GM19023 (cell line): ENCODE measurements around the gene PLXNC1.
A peak's percentile ranks its signal among the peaks of the same experiment; 100 is the strongest.

Experiments
- ATAC-seq: cut with Tn5 transposase; IDR thresholded peaks from one replicate; pipeline ENCODE4 v1.9.1; 2021; ENCODE audit warnings: mild to moderate bottlenecking, moderate library complexity; ENCODE audit not compliant: unreplicated experiment

Gene PLXNC1

GRCh38 chr12:94147991-94148738 is at the start of gene PLXNC1:
Gene PLXNC1, plus strand, starts transcription at chr12:94148577. Its CDS starts 395 bp downstream, at chr12:94148972.
- ATAC-seq, result peak; percentile 36

- no peak for ATAC-seq
Measured at GRCh38 chr12:94099191-94099590, 49.2 kb upstream of the PLXNC1 start.

GRCh38 chr12:94099632-94100031 is 48.7 kb upstream of the PLXNC1 start:
- no peak for ATAC-seq

- ATAC-seq, result no peak
Measured at GRCh38 chr12:94100211-94100627, 48.2 kb upstream of the PLXNC1 start.

GRCh38 chr12:94100990-94101737 is 47.2 kb upstream of the PLXNC1 start:
- ATAC-seq, result peak; percentile 68

DNA sequence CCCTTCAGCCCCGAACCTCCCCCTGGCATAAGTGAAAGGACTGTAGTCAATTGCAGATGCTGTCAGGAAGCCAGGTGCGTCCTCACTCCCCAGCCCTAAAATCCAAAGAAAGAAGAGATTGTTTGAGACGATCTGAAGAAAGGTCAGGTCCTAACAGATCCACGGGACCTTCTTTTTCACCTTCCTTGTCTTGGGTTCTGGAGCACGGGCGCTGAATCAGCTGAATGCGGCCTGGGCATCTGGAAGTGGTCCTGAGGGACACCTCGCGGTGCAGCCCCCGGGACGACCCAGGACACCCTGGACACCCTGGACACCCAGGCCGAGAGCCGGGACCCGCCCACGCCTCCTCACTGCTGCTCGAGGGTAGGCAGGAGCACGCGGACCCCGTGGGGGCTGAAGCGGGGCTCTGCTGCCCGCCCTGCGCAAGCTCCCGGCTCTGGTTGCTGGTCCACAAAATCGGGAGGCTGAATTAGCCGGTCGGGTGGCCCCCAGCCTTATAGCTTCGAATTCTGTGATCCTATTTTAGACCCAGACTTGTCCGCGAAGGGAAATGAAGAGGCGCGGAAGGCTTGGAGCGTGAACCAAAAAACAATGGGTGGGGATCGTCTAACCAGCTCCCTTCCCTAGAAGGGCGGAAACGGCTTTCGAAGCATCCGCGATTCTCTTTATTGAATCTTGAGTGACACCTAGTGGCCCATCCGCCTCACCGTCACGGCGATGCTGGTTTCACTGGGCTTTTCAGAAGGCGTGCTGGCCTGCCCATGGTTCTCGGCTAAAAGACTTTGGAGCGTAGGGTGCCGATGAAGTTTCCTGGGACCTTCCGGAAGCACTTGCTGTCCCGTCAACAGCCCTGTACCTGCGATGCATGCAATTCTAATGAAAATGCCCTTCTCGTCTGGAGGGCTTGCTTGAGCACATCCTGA is 46.4 kb upstream of the PLXNC1 start:
- peak; percentile 80 for ATAC-seq

DNA sequence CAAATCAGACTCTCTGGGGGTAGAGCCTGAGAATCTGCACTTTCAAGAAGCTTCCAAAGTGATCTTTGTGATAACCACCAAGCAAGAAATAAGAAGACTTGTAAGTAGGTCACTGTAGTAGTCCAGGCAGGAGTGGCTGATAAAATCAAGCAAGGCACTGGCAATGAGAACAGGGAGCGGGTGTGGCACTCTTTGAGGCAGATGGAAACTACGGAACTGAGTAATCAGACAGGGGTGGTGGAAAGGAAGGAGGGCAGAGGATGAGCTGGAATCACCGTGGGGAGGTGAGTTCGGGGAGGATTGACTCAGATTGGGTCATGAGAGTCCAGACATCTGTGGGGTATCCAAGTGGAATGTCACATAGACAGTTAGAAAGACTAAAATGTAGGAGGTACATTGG is 44.4 kb upstream of the PLXNC1 start:
- no peak for ATAC-seq

GRCh38 chr12:94107910-94108309 is 40.5 kb upstream of the PLXNC1 start:
- no peak for ATAC-seq

- ATAC-seq, result no peak
Measured at GRCh38 chr12:94109160-94109559, 39.2 kb upstream of the PLXNC1 start.

DNA sequence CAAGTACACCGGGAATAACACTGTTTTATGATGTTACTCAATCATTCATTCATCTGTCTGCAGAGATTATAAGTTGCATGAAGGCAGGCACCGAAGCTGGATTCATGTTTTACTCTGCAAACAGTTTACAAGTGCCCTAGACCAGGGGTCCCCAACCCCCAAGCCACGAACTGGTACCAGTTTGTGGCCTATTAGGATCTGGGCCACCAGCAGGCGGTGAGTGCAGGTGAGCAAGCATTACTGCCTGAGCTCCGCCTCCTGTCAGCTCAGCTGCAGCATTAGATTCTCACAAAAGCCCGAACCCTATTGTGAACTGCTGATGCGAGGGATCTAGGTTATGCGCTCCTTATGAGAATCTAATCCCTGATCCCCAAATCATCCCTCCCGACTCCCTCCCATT is 38.1 kb upstream of the PLXNC1 start:
- no peak for ATAC-seq

GRCh38 chr12:94111302-94111701 is 37.1 kb upstream of the PLXNC1 start:
- ATAC-seq, result no peak

GRCh38 chr12:94112121-94112520 is 36.3 kb upstream of the PLXNC1 start:
- ATAC-seq, result no peak

DNA sequence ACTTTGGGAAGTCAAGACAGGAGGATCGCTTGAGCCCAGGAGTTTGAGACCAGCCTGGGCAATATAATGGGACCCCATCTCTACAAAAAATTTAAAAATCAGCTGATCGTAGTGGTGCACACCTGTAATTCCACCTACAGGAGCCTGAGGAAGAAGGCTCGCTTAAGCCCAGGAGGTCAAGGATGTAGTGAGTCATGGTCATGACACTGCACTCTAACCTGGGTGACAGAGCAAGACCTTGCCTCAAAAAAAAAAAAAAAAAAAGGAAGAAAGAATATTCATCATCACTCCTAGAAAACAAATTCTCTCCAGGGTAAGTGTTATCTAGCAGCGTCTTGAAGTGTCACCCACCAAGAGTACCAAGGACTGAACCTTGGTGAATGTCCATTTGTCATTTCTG is 34.2 kb upstream of the PLXNC1 start:
- ATAC-seq, result no peak

DNA sequence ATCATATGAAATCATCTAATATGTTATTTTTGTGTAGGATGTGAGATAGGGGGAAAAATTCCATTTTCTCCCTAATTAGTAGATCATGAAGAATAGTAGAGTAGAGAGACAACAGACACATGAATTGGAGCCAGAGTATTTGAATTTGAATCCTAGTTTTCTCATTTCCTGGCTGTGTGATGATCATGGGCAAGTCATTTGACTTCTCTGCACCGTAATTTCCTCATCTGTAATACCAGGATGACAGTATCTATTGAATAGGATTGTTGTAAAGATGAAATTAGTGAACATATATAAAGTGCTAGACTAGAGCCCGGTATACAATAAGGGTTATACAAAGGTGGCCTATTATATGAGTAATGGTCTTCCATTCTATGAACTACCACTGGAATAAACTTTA is 32.2 kb upstream of the PLXNC1 start:
- no peak for ATAC-seq

- no peak for ATAC-seq
Measured at GRCh38 chr12:94121886-94122285, 26.5 kb upstream of the PLXNC1 start.

GRCh38 chr12:94122591-94122990 is 25.8 kb upstream of the PLXNC1 start:
- ATAC-seq, result no peak

DNA sequence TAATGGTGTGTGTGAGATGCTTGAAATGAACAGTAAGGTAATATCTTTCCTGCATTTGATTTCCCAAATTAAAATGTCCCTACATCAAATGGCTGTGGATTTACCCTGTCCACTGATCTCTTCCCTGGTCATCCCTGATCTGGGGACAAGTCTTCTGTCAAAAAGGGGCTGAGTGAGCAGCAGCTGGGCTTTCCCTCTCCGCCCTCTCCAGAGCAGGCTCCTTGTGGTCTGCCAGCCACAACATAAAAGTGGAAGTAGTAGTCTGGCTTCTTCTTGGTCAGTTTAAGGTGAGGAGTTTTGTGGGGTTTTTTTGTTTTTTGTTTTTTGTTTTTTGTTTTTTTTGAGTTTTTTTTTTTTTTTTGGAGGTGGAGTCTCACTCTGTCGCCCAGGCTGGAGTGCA is 25.2 kb upstream of the PLXNC1 start:
- no peak for ATAC-seq

DNA sequence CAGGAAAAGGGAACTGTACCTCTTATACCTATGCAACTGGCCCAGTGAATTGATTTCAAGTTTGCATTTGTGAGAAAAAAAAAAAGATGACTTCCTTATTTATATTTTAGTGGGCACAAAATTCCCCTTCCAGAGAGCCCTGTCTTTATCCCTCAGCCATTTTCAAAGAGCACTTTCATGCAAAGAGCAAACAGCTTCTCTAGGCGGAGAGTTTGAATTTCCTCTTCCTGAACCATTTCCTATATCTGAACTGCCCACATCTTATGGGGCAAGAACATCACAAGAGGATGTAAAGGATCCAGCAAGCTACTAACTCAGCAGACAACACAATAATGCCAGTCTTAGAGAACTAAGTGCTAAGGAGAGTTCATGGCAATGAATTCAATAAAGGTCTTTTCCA is 22.3 kb upstream of the PLXNC1 start:
- no peak for ATAC-seq

DNA sequence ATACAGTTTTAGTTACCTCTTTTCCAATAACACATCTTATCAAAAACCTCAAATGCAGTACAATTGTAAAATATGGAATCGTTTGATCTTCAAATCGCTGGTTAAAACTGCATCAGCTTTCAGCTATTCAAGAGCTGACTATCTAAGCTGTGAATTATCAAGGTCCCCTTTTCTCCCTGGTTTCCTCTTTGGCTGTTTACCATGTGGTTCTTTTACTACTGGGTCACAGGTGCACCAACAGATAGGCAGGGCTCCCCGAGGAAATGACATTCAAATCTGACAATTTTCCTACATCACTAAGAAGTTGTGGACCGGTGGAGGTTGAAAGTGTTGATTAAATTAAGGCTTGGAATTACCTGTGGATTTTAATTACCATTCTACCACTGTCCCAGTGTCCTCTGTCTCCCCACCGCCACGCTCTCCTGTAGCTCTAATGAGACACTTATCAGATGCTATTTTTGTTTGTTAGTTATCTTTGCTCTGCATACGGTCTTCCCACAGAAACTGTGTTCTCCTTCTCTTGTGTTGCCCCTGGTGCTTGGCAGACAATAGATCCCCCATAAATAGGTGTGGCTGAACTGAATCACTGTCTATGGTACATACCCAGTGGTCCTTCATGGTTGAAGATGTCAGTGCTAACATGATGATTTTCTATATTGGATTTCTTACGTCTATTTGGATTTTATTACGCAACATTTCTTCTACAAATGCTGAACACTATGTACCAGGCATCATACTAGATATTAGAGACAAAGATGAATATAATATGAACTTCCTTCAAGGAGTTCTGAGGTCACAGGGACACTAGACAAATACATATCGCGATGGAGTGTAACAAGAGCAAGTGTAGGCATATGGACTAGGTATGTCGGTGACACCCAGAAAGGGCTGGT is 20.9 kb upstream of the PLXNC1 start:
- ATAC-seq, result no peak

DNA sequence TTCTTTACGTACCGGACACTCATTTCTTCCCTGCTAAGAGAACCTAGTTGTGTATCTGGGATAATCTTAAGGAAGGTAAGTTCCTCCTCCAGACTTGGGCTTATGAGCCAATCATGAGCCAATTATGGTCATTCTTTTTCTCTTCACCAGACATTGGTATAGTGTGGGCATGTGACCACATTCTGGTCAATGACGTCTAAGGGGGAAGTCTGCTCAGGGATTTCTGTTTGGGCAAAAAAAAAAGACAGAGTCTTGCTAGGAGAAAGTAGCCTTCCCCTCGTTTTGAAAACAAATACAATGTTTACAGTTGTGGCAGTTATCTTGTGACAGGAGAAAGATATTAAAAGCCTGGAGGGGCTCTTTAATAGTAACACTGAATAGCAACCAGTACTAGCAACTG is 20.1 kb upstream of the PLXNC1 start:
- no peak for ATAC-seq
